Activated CD4-positive, alpha-beta T cell treated with anti-CD3 and anti-CD28 coated beads, Interleukin-2, amount 50 U/mL, for 48 hours (primary cell): Measurements from ENCODE around the gene HEPN1.

ENCODE experiments used
- DNase-seq, 2 experiments: peaks; one replicate each; pipeline ENCODE4 v3.0.0-alpha.2; 2020

HEPN1 gene

DNA sequence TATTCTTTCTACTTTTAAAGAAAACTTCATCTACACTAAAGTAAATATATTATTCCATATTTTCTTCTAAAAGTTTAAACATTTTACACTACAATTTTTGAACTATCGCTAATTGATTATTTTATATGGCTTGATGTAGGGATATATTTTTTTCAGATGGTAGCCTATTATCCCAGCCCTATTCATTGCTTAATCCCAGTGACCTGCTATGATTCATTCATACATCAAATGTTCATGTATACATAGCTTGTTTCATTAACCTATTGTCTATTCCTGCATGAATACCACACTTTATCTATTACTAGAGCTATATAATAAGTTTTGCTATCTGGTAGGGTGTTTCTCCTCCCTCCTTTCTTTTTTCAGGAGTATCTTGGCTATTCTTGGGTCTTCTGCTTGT, 16.4 kb upstream of the HEPN1 start:
- DNase-seq = no peak

DNA sequence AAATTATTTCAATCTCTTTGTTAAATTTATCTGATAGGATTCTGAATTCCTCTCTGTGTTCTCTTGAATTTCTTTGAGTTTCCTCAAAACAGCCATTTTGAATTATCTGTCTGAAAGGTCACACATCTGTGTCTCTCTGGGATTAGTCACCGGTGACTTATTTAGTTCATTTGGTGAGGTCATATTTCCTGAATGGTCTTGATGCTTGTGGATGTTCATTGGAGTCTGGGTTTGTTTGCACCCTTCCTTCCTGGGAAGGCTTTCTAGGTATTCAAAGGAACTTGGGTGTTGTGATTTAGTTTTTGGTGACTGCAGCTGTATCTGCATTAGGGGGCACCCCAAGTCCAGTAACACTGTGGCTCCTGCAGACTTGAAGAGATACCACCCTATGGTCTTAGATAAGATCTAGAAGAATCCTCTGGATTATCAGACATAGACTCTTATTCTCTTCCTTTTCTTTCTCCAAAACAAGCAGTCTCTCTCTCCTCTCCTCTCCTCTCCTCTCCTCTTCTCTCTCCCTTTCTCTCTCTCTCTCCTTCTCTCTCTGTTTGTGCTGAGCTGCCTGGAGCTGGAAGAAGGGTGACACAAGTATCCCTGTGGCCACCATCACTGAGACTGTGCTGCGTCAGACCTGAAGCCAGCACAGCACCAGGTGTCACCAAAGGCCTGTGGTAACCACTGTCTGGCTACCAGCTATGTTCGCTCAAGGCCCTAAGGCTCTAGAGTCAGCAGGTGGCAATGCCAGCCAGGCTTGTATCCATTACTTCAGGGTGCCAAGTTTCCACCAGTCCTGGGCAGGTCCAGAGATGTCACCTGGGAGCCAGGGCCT, 3.3 kb upstream of the HEPN1 start:
- DNase-seq = no peak

GRCh38 chr11:124916370-124916710, 2.7 kb upstream of the HEPN1 start:
- DNase-seq = no peak

- no peak for DNase-seq
These were observed 1.9 kb upstream of the HEPN1 start for GRCh38 chr11:124917115-124917637.

- DNase-seq = no peak
These were observed 848 bp downstream of the HEPN1 start for GRCh38 chr11:124919898-124920297.

DNA sequence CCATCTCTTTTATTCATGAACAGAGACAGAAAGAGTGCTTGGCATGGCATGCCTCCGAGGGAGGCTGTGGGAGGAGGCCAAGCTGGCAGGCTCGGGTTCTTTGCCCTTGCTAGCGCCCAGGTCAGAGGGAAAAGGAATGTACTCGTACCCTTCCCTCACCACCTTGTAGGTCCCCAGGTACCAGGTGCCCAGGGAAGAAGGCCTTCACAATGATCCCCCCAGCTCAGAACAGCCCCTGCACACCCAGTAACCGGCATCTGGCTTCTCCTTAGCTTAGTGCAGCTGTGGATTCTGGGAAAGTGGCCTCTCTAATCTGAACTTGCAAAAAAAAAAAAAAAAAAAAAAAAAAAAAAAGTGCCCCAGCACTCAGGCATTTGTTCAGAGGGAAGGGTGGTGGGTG, 1.3 kb downstream of the HEPN1 start:
- DNase-seq = no peak

DNA sequence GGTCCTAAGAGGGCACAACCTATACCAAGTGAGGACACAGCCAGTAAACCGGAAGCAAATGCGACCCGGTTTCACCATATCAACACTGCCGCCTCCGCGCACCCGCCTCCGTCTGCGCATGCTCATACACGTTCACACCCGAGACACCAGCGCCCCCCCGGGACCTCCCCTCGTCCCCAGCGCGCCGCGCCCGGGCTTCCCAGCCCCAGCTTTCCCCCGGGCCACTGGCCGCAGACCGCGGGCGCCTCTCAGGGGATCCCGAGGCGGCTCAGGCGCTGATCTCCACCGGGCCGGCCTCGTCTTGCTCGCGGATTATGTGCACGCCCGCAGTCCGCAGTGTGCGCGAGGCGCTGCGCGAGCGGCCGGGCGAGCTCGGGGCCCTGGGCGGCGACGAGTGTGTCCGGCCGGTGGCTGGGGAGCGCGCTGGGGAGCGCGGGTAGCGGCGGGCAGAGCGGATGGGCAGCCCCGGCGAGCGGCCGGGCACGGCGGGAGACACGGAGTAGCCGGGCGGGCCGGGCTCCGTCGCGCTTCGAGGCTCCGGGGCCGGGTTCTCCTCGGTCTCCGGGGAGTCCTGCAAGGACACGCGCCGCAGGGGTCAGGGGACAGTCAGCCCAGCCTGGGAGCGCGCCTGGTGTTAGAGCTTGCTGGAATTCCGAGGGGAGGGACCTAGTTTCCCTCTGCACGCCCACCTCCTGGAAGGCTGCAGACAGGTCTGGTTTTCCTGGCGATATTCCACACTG, 2.0 kb downstream of the HEPN1 start:
- DNase-seq = peak; percentile 73 to 78

- no peak for DNase-seq
These were observed 3.8 kb downstream of the HEPN1 start for GRCh38 chr11:124922831-124923230.

GRCh38 chr11:124923296-124923695, 4.2 kb downstream of the HEPN1 start:
- DNase-seq = no peak

DNA sequence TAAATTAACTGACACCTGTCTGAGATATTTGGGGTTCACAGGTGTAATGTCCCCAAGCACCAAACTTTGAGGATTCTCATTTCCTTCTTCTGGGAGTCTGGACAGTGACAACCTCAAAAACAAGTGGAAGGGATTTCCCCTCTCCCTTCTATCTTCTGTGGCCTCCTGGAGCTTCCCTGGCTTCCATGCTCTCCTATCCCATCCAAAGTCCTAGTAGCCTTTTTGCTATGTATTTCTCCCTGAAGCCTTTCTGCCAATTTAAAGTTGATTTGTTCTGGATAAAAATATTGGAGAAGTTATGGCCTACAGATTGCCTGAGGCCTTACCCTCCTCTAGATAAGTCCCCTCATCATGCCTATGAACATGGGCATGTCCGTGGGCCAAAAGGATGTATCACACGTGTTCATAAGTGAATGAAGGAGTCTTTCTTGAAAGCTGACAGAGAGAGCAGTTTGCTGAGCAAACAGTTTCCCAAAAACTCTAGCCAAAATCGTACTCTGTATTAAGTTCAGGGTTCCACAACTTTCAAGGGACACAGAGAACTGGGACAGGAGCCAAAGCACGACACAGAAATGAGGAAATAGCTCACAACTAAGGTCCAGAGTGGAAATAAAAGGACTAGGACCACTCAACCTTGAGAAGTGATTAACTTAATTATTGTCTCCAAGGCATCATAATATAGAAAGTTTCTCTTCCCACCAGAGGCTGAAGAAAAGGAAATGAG, 10.1 kb downstream of the HEPN1 start:
- DNase-seq = no peak

DNA sequence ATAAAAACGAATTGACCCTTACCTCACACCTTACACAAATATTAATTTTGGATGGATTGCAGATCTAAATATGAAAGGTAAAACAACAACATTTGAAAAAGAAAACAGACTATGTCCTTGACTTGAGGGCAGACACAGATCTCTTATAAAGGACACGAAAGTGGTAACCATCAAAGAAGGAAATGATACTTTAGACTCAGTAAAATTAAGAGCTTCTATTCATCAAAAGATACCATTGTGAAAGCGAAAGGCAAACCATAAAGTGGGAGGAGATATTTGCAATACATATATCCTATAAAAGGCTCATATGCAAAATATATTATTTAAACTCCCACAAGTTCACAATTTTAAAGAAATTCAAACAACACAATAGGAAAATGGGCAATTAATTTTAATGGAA, 11.7 kb downstream of the HEPN1 start:
- DNase-seq = no peak

DNA sequence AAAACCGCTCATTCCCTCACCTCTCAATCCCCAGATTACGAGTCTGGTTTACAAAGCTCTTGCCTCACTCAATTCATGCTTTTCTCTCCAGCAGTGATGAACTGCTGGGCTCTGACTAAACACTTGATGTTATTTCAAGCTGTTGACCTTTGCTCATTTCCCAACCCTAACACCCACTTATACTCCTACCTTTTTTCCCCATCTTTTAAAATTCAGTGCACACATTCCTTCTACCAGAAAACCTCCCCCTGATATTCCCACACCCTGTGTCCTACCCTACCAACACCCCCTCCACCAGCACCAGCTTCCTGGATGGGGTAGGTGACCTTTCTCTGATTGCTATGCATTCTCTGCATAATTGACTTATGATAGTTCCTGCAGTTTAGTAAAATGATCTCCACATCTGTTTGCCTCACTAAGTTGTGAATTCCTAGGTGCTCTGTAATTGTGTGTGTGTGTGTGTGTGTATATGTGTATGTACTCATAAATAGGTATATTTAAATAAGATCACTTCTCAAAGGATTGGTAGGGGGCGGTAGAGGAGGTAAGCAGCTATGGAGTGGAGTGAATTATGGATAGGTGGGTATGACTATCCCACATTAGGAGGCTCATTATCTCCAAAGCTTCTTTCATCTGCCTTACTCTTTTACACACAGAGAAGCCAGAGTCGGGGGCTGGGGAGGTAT, 16.0 kb downstream of the HEPN1 start:
- no peak for DNase-seq

GRCh38 chr11:124935548-124936514, 16.8 kb downstream of the HEPN1 start, which contains the start of gene HEPACAM:
Gene HEPACAM, minus strand, starts transcription at chr11:124936047. Its CDS starts 41 bp downstream, at chr11:124936006.
- DNase-seq = no peak

- DNase-seq = no peak
These were observed 18.4 kb downstream of the HEPN1 start for GRCh38 chr11:124937336-124937935.

DNA sequence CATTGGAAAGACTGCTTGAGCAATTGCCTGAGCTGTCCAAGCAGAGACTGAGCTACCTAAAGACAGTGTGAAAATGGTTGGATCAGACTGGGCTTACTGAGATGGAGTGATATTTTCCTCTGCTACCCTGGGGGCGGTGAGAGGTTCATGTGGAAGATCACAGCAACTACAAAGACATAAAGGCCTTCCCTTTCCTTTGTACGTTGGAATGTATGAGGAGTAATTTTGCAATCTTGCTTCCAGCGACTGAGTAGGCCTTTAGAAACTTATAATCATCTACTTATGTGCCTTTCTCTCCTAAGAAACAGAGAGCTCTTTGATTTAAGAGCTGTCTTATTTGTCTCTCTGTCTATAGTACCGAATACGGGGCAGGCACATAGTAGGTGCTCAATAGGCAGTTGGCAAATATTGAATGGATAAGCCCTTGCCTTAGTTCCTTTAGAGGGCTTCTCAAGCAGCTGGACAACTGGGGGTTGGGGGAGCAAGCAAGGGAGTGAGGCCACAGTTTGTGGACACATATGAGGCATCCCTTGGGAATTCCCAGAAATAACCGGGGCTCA, 19.2 kb downstream of the HEPN1 start:
- DNase-seq = no peak

GRCh38 chr11:124938970-124939369, 19.9 kb downstream of the HEPN1 start:
- DNase-seq = no peak

- no peak for DNase-seq
These were observed 22.7 kb downstream of the HEPN1 start for GRCh38 chr11:124941703-124942102.

- no peak for DNase-seq
These were observed 23.6 kb downstream of the HEPN1 start for GRCh38 chr11:124942466-124943253.

- DNase-seq = no peak
These were observed 24.2 kb downstream of the HEPN1 start for GRCh38 chr11:124943254-124943616.

- DNase-seq = no peak
These were observed 24.7 kb downstream of the HEPN1 start for GRCh38 chr11:124943741-124944140.
